IgD-negative memory B cell (primary cell): Measurements from ENCODE around the gene KCNG2. TPM values are rescaled to one million over a fixed set of nuclear protein-coding genes. Genes with fewer than 3 reads are reported as not detected.

ENCODE experiments used
- H3K27ac Mint-ChIP-seq, 3 donors: one replicate each; pipeline ENCODE4 v1.8.0; 2020 to 2022; ENCODE audit warnings: mild to moderate bottlenecking in 3 of 3, mixed read lengths in 3 of 3, moderate library complexity in 1 of 3
- H3K27me3 Mint-ChIP-seq: one replicate; pipeline ENCODE4 v1.8.0; 2021; ENCODE audit warnings: mixed read lengths
- H3K36me3 Mint-ChIP-seq: one replicate; pipeline ENCODE4 v1.8.0; 2020; ENCODE audit warnings: mild to moderate bottlenecking, mixed read lengths
- H3K4me1 Mint-ChIP-seq, 3 donors: one replicate each; pipeline ENCODE4 v1.8.0; 2020 to 2022; ENCODE audit warnings: mixed read lengths in 3 of 3, mild to moderate bottlenecking in 1 of 3
- H3K4me3 Mint-ChIP-seq, 4 donors: one replicate each; pipeline ENCODE4 v1.8.0; 2020 to 2022; ENCODE audit warnings: mild to moderate bottlenecking in 4 of 4, mixed read lengths in 4 of 4, moderate library complexity in 3 of 4
- H3K9me3 Mint-ChIP-seq, 3 donors: one replicate each; pipeline ENCODE4 v1.8.0; 2020 to 2021; ENCODE audit warnings: mixed read lengths in 3 of 3, mild to moderate bottlenecking in 1 of 3
- polyA plus RNA-seq: library from polyadenylated mRNA; unstranded; fragments of 300-500 nt; fragmentation: Illumina TruSeq; gene quantifications from one replicate; pipeline ENCODE4 v1.2.3, GENCODE V29; 2021

Gene KCNG2
- polyA plus RNA-seq, 1 donor from 2014 or later = not detected

- no peaks in the 10 kb centered on the region for H3K36me3 Mint-ChIP-seq
- no peaks in the 10 kb centered on the region for H3K27me3 Mint-ChIP-seq
- H3K9me3 Mint-ChIP-seq = no peaks in the 10 kb centered on the region
- H3K27ac Mint-ChIP-seq = no peak overlapping the region
- peaks cover 5 to 21% (median 15%) of the 10 kb centered on the region in 3 donors for H3K4me1 Mint-ChIP-seq
- H3K4me3 Mint-ChIP-seq = no peak overlapping the region
These were observed 9.5 kb downstream of the KCNG2 start for GRCh38 chr18:79806976-79807841.

- Mint-ChIP-seq H3K4me3 (peak overlapping the region in 1 of 4 donors; percentile 51), H3K36me3 (no peaks in the 10 kb centered on the region), H3K9me3 (no peaks in the 10 kb centered on the region), H3K27ac (no peak overlapping the region), H3K27me3 (no peaks in the 10 kb centered on the region), H3K4me1 (peaks cover 5 to 32% (median 25%) of the 10 kb centered on the region in 3 donors)
These were observed 11.9 kb downstream of the KCNG2 start for GRCh38 chr18:79809482-79810192.

GRCh38 chr18:79812052-79812451 lies 14.3 kb downstream of the KCNG2 start:
- H3K27ac Mint-ChIP-seq = no peak overlapping the region
- no peaks in the 10 kb centered on the region for H3K36me3 Mint-ChIP-seq
- no peaks in the 10 kb centered on the region for H3K27me3 Mint-ChIP-seq
- peaks cover 5 to 24% (median 14%) of the 10 kb centered on the region in 3 donors for H3K4me1 Mint-ChIP-seq
- peak overlapping the region in 2 of 4 donors; percentile 15 to 33 for H3K4me3 Mint-ChIP-seq
- H3K9me3 Mint-ChIP-seq = no peaks in the 10 kb centered on the region

GRCh38 chr18:79814373-79814772 lies 16.6 kb downstream of the KCNG2 start:
- Mint-ChIP-seq H3K4me3 (no peak overlapping the region), H3K4me1 (peaks cover 8 to 29% (median 17%) of the 10 kb centered on the region in 3 donors), H3K27me3 (no peaks in the 10 kb centered on the region), H3K36me3 (no peaks in the 10 kb centered on the region), H3K27ac (no peak overlapping the region), H3K9me3 (no peaks in the 10 kb centered on the region)

GRCh38 chr18:79815657-79816056 lies 17.9 kb downstream of the KCNG2 start:
- Mint-ChIP-seq H3K36me3 (no peaks in the 10 kb centered on the region), H3K4me1 (peaks cover 18 to 36% (median 30%) of the 10 kb centered on the region in 3 donors), H3K27ac (no peak overlapping the region), H3K4me3 (no peak overlapping the region), H3K9me3 (no peaks in the 10 kb centered on the region), H3K27me3 (peaks cover 3% of the 10 kb centered on the region)

- peaks cover 3% of the 10 kb centered on the region for H3K27me3 Mint-ChIP-seq
- no peaks in the 10 kb centered on the region for H3K36me3 Mint-ChIP-seq
- H3K9me3 Mint-ChIP-seq = no peaks in the 10 kb centered on the region
- H3K27ac Mint-ChIP-seq = no peak overlapping the region
- peaks cover 22 to 36% (median 33%) of the 10 kb centered on the region in 3 donors for H3K4me1 Mint-ChIP-seq
- no peak overlapping the region for H3K4me3 Mint-ChIP-seq
These were observed 18.4 kb downstream of the KCNG2 start for GRCh38 chr18:79816092-79816491.

- H3K4me1 Mint-ChIP-seq = peaks cover 17 to 28% (median 27%) of the 10 kb centered on the region in 3 donors
- H3K4me3 Mint-ChIP-seq = no peak overlapping the region
- H3K36me3 Mint-ChIP-seq = no peaks in the 10 kb centered on the region
- H3K27ac Mint-ChIP-seq = no peak overlapping the region
- H3K27me3 Mint-ChIP-seq = peaks cover 3% of the 10 kb centered on the region
- H3K9me3 Mint-ChIP-seq = no peaks in the 10 kb centered on the region
These were observed 19.4 kb downstream of the KCNG2 start for GRCh38 chr18:79816981-79817606.

- Mint-ChIP-seq H3K4me1 (peaks cover 17 to 28% (median 25%) of the 10 kb centered on the region in 3 donors), H3K4me3 (no peak overlapping the region), H3K36me3 (no peaks in the 10 kb centered on the region)
These were observed 19.9 kb downstream of the KCNG2 start for GRCh38 chr18:79817607-79817998.

GRCh38 chr18:79818036-79818435 lies 20.3 kb downstream of the KCNG2 start:
- peaks cover 3% of the 10 kb centered on the region for H3K27me3 Mint-ChIP-seq
- peaks cover 17 to 29% (median 25%) of the 10 kb centered on the region in 3 donors for H3K4me1 Mint-ChIP-seq
- no peak overlapping the region for H3K27ac Mint-ChIP-seq
- H3K4me3 Mint-ChIP-seq = no peak overlapping the region
- no peaks in the 10 kb centered on the region for H3K36me3 Mint-ChIP-seq
- H3K9me3 Mint-ChIP-seq = no peaks in the 10 kb centered on the region

More at GRCh38 chr18:79817607-79817998, 19.9 kb downstream of the KCNG2 start:
- no peaks in the 10 kb centered on the region for H3K9me3 Mint-ChIP-seq
- H3K27ac Mint-ChIP-seq = no peak overlapping the region
- peaks cover 3% of the 10 kb centered on the region for H3K27me3 Mint-ChIP-seq

GRCh38 chr18:79818631-79819030 lies 20.9 kb downstream of the KCNG2 start:
- Mint-ChIP-seq H3K27ac (no peak overlapping the region), H3K27me3 (peaks cover 3% of the 10 kb centered on the region), H3K4me3 (peak overlapping the region in 1 of 4 donors; percentile 57), H3K4me1 (peaks cover 17 to 25% (median 20%) of the 10 kb centered on the region in 3 donors), H3K9me3 (no peaks in the 10 kb centered on the region), H3K36me3 (no peaks in the 10 kb centered on the region)

GRCh38 chr18:79819064-79819967 lies 21.6 kb downstream of the KCNG2 start:
- Mint-ChIP-seq H3K4me3 (peak overlapping the region; percentile 5 to 91 (median 70)), H3K4me1 (peaks cover 17 to 21% (median 18%) of the 10 kb centered on the region in 3 donors), H3K9me3 (no peaks in the 10 kb centered on the region), H3K27me3 (peaks cover 3% of the 10 kb centered on the region), H3K27ac (peak overlapping the region; percentile 17 to 96 (median 96)), H3K36me3 (no peaks in the 10 kb centered on the region)

- Mint-ChIP-seq H3K4me1 (peaks cover 19 to 23% (median 20%) of the 10 kb centered on the region in 3 donors), H3K4me3 (peak overlapping the region; percentile 5 to 91 (median 70)), H3K36me3 (no peaks in the 10 kb centered on the region), H3K27ac (peak overlapping the region; percentile 17 to 96 (median 96)), H3K27me3 (peaks cover 3% of the 10 kb centered on the region), H3K9me3 (no peaks in the 10 kb centered on the region)
These were observed 22.2 kb downstream of the KCNG2 start for GRCh38 chr18:79819968-79820351.

GRCh38 chr18:79823120-79823519 lies 25.4 kb downstream of the KCNG2 start:
- peaks cover 3% of the 10 kb centered on the region for H3K27me3 Mint-ChIP-seq
- H3K4me3 Mint-ChIP-seq = no peak overlapping the region
- H3K4me1 Mint-ChIP-seq = peaks cover 27 to 34% (median 31%) of the 10 kb centered on the region in 3 donors

GRCh38 chr18:79825913-79826312 lies 28.2 kb downstream of the KCNG2 start:
- Mint-ChIP-seq H3K27me3 (no peaks in the 10 kb centered on the region), H3K36me3 (no peaks in the 10 kb centered on the region), H3K4me1 (peaks cover 12 to 19% (median 16%) of the 10 kb centered on the region in 3 donors), H3K27ac (no peak overlapping the region), H3K9me3 (no peaks in the 10 kb centered on the region), H3K4me3 (peak overlapping the region in 2 of 4 donors; percentile 59 to 93)

More at GRCh38 chr18:79823120-79823519, 25.4 kb downstream of the KCNG2 start:
- peak overlapping the region in 1 of 3 donors; percentile 55 for H3K27ac Mint-ChIP-seq
- H3K9me3 Mint-ChIP-seq = no peaks in the 10 kb centered on the region
- no peaks in the 10 kb centered on the region for H3K36me3 Mint-ChIP-seq
